KMS-11 (cell line): Measurements from ENCODE around the gene GAS1.

Experiments used
- H2AFZ ChIP-seq: fragments of 200-600 bp; sonication (generic); 2 replicates; pipeline ENCODE4 v1.6.1; 2016; ENCODE audit warnings: antibody characterized with exemption, mixed run types, low read depth
- H3K27ac ChIP-seq: fragments of 200-600 bp; sonication (generic); 2 replicates; pipeline ENCODE4 v1.6.1; 2016; ENCODE audit warnings: mild to moderate bottlenecking, mixed run types
- H3K27me3 ChIP-seq: fragments of 200-600 bp; sonication (generic); 2 replicates; pipeline ENCODE4 v1.6.1; 2017; ENCODE audit warnings: mild to moderate bottlenecking, low read depth, mixed run types, moderate library complexity; ENCODE audit not compliant: insufficient read depth
- H3K36me3 ChIP-seq: fragments of 200-600 bp; sonication (generic); 2 replicates; pipeline ENCODE4 v1.6.1; 2017; ENCODE audit warnings: mild to moderate bottlenecking, mixed run types; ENCODE audit not compliant: insufficient read depth
- H3K4me1 ChIP-seq: fragments of 200-600 bp; sonication (generic); 2 replicates; pipeline ENCODE4 v1.6.1; 2016; ENCODE audit warnings: mild to moderate bottlenecking, low read depth, mixed run types; ENCODE audit not compliant: poor library complexity, severe bottlenecking
- H3K4me2 ChIP-seq: fragments of 200-600 bp; sonication (generic); 2 replicates; pipeline ENCODE4 v1.7.0; 2016; ENCODE audit warnings: mild to moderate bottlenecking, mixed run types
- H3K4me3 ChIP-seq: fragments of 200-600 bp; sonication (generic); IDR thresholded peaks from 2 replicates; pipeline ENCODE4 v1.6.1; 2017; ENCODE audit warnings: low read depth, low read length, mixed read lengths; ENCODE audit not compliant: insufficient read depth
- H3K79me2 ChIP-seq: fragments of 200-600 bp; sonication (generic); 2 replicates; pipeline ENCODE4 v1.6.1; 2016; ENCODE audit warnings: low read depth, mixed run types; ENCODE audit not compliant: insufficient read depth
- H3K9ac ChIP-seq: fragments of 200-600 bp; sonication (generic); 2 replicates; pipeline ENCODE4 v1.6.1; 2016; ENCODE audit warnings: mild to moderate bottlenecking, mixed run types
- H4K20me1 ChIP-seq: fragments of 200-600 bp; sonication (generic); 2 replicates; pipeline ENCODE4 v1.6.1; 2016; ENCODE audit warnings: mild to moderate bottlenecking, mixed run types; ENCODE audit not compliant: insufficient read depth
- TF ChIP-seq, protein P1 (sequence below): fragments of 200-600 bp; sonication (generic); conservative IDR thresholded peaks from 2 replicates; pipeline ENCODE4 v1.6.1; 2017; ENCODE audit warnings: low read depth, mild to moderate bottlenecking, antibody characterized with exemption, low read length, moderate library complexity, mixed read lengths

GAS1 gene

DNA sequence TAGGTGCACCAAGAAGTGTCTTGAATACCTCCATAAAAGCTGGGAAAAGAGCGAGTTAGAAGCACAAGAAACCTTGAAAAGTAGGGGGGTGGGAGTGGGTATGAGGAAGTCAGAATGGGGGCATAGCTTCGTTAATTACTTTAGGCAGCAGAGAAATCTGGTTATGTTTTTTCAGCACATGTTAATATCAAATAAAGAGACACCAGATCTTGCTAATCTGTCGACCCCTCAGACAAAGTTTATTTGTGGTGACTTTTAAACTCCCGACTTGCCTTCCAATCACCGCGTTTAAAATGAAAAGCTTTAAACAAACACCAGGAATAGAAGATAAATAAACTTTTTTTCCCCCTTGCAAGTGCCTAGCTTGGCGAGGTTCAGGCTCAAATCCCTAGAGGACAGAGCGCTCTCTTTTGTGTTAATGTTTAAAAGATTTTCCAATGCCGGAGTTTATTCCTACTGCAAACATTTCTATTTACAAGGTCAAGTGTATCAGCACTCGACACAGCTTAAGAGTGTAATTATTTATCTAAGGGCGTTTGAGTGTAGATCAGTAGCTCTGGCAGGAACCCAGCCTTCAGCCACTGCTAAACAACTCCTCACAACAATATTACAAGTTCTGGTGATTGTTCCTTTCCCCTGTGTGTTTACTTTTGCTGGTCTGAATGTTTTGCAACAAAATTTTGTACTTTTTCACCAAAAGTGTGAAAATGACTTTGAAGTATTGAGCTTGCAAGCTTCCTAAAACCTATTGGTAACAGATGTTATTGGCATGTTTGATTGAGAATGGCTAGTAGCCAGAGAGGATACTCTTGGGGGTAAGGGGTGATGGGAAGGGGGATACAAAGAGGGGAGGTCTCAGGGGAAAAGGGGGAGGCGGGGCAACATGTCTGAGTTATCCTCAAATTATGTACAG lies 3.8 kb downstream of the GAS1 start:
- Histone ChIP-seq H3K4me1 (peaks cover 10% of the 10 kb centered on the region), H4K20me1 (no peaks in the 10 kb centered on the region), H3K36me3 (no peaks in the 10 kb centered on the region), H3K79me2 (no peaks in the 10 kb centered on the region), H3K27ac (no peak overlapping the region), H3K9ac (no peak overlapping the region), H2AFZ (no peak overlapping the region), H3K27me3 (no peaks in the 10 kb centered on the region), H3K4me3 (no peak overlapping the region), H3K4me2 (no peak overlapping the region)
- TF ChIP-seq, protein P1, sequence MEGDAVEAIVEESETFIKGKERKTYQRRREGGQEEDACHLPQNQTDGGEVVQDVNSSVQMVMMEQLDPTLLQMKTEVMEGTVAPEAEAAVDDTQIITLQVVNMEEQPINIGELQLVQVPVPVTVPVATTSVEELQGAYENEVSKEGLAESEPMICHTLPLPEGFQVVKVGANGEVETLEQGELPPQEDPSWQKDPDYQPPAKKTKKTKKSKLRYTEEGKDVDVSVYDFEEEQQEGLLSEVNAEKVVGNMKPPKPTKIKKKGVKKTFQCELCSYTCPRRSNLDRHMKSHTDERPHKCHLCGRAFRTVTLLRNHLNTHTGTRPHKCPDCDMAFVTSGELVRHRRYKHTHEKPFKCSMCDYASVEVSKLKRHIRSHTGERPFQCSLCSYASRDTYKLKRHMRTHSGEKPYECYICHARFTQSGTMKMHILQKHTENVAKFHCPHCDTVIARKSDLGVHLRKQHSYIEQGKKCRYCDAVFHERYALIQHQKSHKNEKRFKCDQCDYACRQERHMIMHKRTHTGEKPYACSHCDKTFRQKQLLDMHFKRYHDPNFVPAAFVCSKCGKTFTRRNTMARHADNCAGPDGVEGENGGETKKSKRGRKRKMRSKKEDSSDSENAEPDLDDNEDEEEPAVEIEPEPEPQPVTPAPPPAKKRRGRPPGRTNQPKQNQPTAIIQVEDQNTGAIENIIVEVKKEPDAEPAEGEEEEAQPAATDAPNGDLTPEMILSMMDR = no peak

DNA sequence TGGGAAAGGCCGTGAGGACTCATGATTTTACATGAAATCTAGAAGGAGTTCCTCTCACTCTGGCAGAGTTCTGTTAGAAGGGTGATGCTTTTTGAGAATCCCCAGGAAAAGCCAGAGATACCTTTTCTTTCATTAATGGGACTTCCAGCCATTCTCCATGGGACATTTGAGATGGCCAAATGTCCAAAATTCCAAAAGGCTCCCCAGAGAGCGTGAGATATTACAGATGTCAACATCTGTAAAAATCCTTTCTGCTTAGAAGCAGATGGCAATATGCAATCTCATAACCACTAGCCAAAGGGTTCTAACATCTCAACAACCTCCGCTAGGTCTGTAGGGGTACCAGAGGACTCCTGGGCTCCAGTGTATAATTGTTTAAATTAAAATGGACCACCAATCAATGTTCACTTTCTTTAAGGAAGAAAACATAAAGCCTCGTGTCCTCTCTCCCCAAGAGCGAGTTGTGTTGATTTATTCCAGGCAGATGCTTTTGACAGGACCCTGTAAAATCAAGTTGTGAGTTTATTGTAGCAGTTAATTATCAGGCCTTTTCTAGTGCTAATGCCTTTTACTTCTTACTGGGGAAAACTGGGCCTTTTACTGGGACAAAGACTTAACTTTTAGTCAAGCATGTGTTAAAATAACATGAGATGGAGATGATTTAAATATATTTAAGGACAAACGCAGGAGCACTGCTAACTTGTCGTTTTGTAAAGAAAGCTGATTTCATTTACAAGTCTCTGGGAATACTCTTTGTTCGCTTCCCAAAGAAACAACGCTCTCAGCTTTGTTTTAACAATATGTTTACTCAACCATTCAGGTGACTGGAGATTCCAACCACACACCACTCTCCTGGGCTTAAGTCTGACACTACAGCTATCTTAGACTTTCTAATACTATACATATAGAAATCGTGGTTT lies 4.8 kb downstream of the GAS1 start:
- no peaks in the 10 kb centered on the region for H3K79me2 ChIP-seq
- H3K36me3 ChIP-seq = no peaks in the 10 kb centered on the region
- TF ChIP-seq, protein P1 = no peak
- H3K4me3 ChIP-seq = no peak overlapping the region
- peaks cover 10% of the 10 kb centered on the region for H3K4me1 ChIP-seq
- H3K4me2 ChIP-seq = no peak overlapping the region
- no peak overlapping the region for H3K9ac ChIP-seq
- no peak overlapping the region for H3K27ac ChIP-seq
- no peak overlapping the region for H2AFZ ChIP-seq
- no peaks in the 10 kb centered on the region for H4K20me1 ChIP-seq
- no peaks in the 10 kb centered on the region for H3K27me3 ChIP-seq

DNA sequence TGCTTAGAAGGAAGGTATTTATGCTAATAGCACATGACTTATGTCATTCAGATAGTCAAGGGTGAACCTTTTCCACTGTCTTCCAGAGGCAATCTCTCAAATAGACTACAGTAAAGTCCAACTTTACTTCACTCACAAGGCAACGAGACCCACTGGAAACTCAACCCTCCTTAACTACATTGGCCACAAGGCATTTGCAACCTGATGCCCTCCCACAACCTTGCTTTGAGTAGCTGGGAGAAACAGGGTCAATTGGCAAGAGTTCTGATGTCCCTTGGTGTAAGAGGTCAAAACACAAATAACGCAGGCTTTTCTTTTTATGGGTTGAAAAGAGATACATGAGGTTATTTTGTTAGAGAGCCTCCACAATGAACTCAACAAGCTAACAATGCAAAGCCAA lies 6.1 kb downstream of the GAS1 start:
- Histone ChIP-seq H3K27me3 (no peaks in the 10 kb centered on the region), H3K4me1 (peaks cover 10% of the 10 kb centered on the region), H3K27ac (no peak overlapping the region), H2AFZ (no peak overlapping the region), H4K20me1 (no peaks in the 10 kb centered on the region), H3K4me2 (no peak overlapping the region), H3K9ac (no peak overlapping the region), H3K79me2 (no peaks in the 10 kb centered on the region), H3K36me3 (no peaks in the 10 kb centered on the region), H3K4me3 (no peak overlapping the region)
- TF ChIP-seq, protein P1 = no peak

DNA sequence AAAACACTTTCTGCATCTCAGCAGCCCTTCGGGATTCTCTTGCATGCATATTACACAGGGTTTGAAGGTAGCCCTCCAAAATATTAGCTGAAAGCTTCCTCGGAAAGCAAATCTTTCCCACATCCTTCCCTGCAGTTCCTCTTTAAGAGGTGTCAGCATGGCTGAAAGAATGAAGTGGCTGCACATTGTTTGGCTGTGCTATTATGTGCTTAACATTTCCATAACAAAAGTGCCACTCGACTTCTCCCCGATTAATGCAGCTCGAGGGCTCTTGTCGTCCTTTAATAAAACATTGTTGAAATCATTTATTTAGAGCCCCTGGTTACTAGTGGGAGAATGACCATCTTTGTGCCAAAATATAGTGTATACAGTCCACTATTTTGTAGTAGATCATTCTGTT lies 6.5 kb downstream of the GAS1 start:
- no peak overlapping the region for H3K27ac ChIP-seq
- H3K27me3 ChIP-seq = no peaks in the 10 kb centered on the region
- no peaks in the 10 kb centered on the region for H4K20me1 ChIP-seq
- H3K4me3 ChIP-seq = no peak overlapping the region
- TF ChIP-seq, protein P1 = no peak
- H3K79me2 ChIP-seq = no peaks in the 10 kb centered on the region
- H2AFZ ChIP-seq = no peak overlapping the region
- no peak overlapping the region for H3K9ac ChIP-seq
- H3K4me1 ChIP-seq = peaks cover 10% of the 10 kb centered on the region
- H3K4me2 ChIP-seq = no peak overlapping the region
- no peaks in the 10 kb centered on the region for H3K36me3 ChIP-seq
